GM21723 (cell line): ENCODE data around the gene LGMN.
"Not testable (repeated sequence)": the region's sequence is repeated elsewhere in the genome, so short reads cannot be mapped to it uniquely, and the experiment has no call there.

Source experiments
- ATAC-seq: cut with Tn5 transposase; IDR thresholded peaks from one replicate; pipeline ENCODE4 v1.9.1; 2021; ENCODE audit warnings: mild to moderate bottlenecking, moderate library complexity; ENCODE audit not compliant: unreplicated experiment

The LGMN gene

GRCh38 chr14:92748259-92749016 is at the start of gene LGMN:
TSS of gene LGMN (minus strand) at chr14:92748627. CDS start at chr14:92732786, 15,841 bp downstream.
- peak; percentile 85 for ATAC-seq

- no peak for ATAC-seq
These were observed 46.5 kb upstream of the LGMN start for GRCh38 chr14:92794961-92795360.

GRCh38 chr14:92794547-92794941 is 46.1 kb upstream of the LGMN start:
- no peak for ATAC-seq

GRCh38 chr14:92793709-92794546 is 45.5 kb upstream of the LGMN start, which contains the start of gene GOLGA5:
TSS of gene GOLGA5 (plus strand) at chr14:92794305. CDS start at chr14:92797438, 3,133 bp downstream.
- peak; percentile 95 for ATAC-seq

- ATAC-seq: no peak
These were observed 44.5 kb upstream of the LGMN start for GRCh38 chr14:92792885-92793284.

GRCh38 chr14:92789457-92790089 is 41.1 kb upstream of the LGMN start:
- no peak for ATAC-seq

- no peak for ATAC-seq
These were observed 39.1 kb upstream of the LGMN start for GRCh38 chr14:92787554-92787953.

GRCh38 chr14:92786427-92786756 is 38.0 kb upstream of the LGMN start:
- no peak for ATAC-seq

GRCh38 chr14:92785667-92786426 is 37.4 kb upstream of the LGMN start:
- no peak for ATAC-seq

- ATAC-seq: peak; percentile 56
These were observed 35.5 kb upstream of the LGMN start for GRCh38 chr14:92783813-92784431.

GRCh38 chr14:92781350-92781749 is 32.9 kb upstream of the LGMN start:
- no peak for ATAC-seq

- ATAC-seq: no peak
These were observed 32.2 kb upstream of the LGMN start for GRCh38 chr14:92780444-92781232.

GRCh38 chr14:92778868-92779565 is 30.6 kb upstream of the LGMN start:
- ATAC-seq: not testable (repeated sequence)

GRCh38 chr14:92775292-92775691 is 26.9 kb upstream of the LGMN start:
- peak; percentile 93 for ATAC-seq

GRCh38 chr14:92774572-92774971 is 26.1 kb upstream of the LGMN start:
- no peak for ATAC-seq

- ATAC-seq: no peak
These were observed 22.1 kb upstream of the LGMN start for GRCh38 chr14:92770484-92770883.

GRCh38 chr14:92768795-92769194 is 20.4 kb upstream of the LGMN start:
- ATAC-seq: peak; percentile 23

- ATAC-seq: peak; percentile 92
These were observed 19.8 kb upstream of the LGMN start for GRCh38 chr14:92768236-92768635.
